Upper lobe of left lung (tissue), 4 donors: Measurements from ENCODE around the gene EEF1AKMT3.

Experiments used
- POLR2A ChIP-seq, 4 donors: fragments of 450-650 bp; IDR thresholded peaks; one replicate each; pipeline ENCODE4 v1.5.1; 2016 to 2017; ENCODE audit warnings: antibody characterized with exemption in 4 of 4, mild to moderate bottlenecking in 2 of 4
- POLR2AphosphoS5 ChIP-seq, 2 donors: sonication (generic); formaldehyde crosslinking; IDR thresholded peaks; one replicate each; pipeline ENCODE4 v1.5.1; 2017; ENCODE audit warnings: antibody characterized with exemption in 2 of 2
- TF ChIP-seq, protein P1 (sequence below), 6 experiments: fragments of 450-650 bp in 4 of 6; fragments of 200-600 bp in 2 of 6; sonication (generic) in 2 of 6; IDR thresholded peaks; one replicate each; pipeline ENCODE4 v1.5.1; 2016 to 2019; ENCODE audit warnings: antibody characterized with exemption in 6 of 6

- TF ChIP-seq, protein P1, sequence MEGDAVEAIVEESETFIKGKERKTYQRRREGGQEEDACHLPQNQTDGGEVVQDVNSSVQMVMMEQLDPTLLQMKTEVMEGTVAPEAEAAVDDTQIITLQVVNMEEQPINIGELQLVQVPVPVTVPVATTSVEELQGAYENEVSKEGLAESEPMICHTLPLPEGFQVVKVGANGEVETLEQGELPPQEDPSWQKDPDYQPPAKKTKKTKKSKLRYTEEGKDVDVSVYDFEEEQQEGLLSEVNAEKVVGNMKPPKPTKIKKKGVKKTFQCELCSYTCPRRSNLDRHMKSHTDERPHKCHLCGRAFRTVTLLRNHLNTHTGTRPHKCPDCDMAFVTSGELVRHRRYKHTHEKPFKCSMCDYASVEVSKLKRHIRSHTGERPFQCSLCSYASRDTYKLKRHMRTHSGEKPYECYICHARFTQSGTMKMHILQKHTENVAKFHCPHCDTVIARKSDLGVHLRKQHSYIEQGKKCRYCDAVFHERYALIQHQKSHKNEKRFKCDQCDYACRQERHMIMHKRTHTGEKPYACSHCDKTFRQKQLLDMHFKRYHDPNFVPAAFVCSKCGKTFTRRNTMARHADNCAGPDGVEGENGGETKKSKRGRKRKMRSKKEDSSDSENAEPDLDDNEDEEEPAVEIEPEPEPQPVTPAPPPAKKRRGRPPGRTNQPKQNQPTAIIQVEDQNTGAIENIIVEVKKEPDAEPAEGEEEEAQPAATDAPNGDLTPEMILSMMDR (IDR thresholded peaks at IDR 0.05), result no peak
- no peak for TF ChIP-seq POLR2A (IDR thresholded peaks at IDR 0.05)
- no peak for TF ChIP-seq POLR2AphosphoS5 (IDR thresholded peaks at IDR 0.05)
Observed at GRCh38 chr12:57821474-57822214, 49.2 kb downstream of the EEF1AKMT3 start.
